ENCODE measurements around the gene CDK5RAP1.

CDK5RAP1 gene

DNA sequence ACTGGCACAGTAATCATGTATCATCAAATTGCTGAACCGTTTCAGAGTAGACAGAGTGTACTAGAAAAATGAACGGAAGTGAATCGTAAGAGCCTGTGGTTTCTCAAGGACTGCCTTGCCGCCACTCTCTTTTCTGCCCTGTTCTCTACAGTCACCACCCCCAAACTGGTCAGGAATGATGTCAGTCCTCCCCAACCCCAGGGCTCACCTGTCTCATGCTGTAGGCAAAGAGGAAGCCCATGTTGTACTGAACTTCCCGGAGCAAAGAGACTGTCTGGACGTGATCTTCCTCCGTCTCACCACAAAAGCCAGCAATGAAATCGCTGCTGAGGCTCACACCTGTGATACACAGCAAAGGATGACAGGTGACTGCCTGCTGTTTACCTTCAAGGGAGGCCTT lies 31.0 kb downstream of the CDK5RAP1 start:
- no peaks in the 10 kb centered on the region for H3K9me3 ChIP-seq
- DNase-seq, result no peak

DNA sequence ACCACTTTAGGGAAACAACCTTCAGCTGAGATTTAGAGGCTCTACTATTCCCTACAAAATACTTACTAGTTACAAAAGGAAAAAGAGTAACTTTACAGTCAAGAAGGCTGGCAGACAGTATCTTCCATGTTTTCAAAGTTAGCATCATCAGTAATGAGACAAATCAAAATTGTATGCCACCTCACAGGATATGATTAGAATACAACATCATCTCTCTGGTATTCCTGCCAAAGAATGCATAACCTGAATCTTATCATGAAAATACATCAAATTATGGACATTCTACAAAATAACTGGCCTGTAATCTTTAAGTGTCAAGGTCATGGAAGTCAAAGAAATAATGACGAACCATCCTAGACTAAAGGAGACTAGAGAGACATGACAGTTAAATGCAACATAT lies 38.4 kb downstream of the CDK5RAP1 start:
- peaks cover 64% of the 10 kb centered on the region for H3K36me3 ChIP-seq
- H3K4me1 ChIP-seq, result no peaks in the 10 kb centered on the region
- no peak for DNase-seq

More for the DNA sequence above, 31.0 kb downstream of the CDK5RAP1 start:
- H3K27me3 ChIP-seq, result no peaks in the 10 kb centered on the region
- H3K4me1 ChIP-seq, result no peaks in the 10 kb centered on the region
- no peak overlapping the region for H3K4me3 ChIP-seq (ENCODE audit: low read depth, low read length)
- H3K36me3 ChIP-seq, result peaks cover 65% of the 10 kb centered on the region
- TF ChIP-seq, protein P1, sequence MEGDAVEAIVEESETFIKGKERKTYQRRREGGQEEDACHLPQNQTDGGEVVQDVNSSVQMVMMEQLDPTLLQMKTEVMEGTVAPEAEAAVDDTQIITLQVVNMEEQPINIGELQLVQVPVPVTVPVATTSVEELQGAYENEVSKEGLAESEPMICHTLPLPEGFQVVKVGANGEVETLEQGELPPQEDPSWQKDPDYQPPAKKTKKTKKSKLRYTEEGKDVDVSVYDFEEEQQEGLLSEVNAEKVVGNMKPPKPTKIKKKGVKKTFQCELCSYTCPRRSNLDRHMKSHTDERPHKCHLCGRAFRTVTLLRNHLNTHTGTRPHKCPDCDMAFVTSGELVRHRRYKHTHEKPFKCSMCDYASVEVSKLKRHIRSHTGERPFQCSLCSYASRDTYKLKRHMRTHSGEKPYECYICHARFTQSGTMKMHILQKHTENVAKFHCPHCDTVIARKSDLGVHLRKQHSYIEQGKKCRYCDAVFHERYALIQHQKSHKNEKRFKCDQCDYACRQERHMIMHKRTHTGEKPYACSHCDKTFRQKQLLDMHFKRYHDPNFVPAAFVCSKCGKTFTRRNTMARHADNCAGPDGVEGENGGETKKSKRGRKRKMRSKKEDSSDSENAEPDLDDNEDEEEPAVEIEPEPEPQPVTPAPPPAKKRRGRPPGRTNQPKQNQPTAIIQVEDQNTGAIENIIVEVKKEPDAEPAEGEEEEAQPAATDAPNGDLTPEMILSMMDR (IDR thresholded peaks at IDR 0.05; ENCODE audit: low read depth, low read length), result no peak

DNA sequence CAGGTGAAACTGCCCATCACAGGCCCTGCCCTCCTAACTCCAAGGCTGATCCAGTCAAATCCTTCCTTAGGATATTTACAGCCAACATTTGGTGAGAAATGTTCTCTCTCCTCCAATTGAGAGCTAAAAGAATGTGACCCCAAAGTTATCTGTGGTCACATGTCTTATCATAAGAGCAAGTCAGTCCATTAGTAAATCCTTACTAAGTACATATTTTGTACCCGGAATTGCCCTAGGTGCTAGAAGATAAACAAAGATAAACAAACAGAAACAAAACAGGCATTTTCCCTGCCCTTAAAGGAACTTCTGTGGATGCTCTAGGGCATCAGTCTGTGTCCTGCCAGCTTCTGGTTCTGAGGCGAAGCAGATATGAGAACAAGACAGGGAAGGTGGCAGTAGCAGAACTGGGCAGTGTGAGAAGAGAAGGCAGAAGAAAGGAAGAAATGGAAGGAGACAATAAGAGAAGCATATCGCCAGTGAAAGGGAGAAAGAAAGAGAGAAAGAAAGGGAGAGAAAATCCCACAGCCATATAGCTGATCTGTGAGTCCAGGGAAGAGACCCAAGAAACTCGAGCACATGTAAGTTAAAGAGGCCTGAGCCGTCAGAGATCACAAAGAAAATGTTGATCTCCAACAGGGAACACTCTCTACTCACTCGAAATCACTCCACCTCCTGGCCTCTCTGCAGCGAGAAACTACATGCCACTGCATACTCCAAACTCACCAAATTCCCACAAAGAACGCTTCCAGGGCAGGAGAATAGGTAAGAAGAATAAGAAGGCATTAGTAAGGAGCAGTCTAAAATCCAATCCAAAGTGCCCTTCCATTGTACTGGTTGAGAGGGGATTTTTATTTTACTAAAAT lies 41.7 kb downstream of the CDK5RAP1 start:
- H3K4me3 ChIP-seq (ENCODE audit: low read depth, low read length), result no peak overlapping the region
- peaks cover 45% of the 10 kb centered on the region for H3K36me3 ChIP-seq
- H3K9me3 ChIP-seq, result no peaks in the 10 kb centered on the region
- no peaks in the 10 kb centered on the region for H3K27me3 ChIP-seq
- H3K4me1 ChIP-seq, result no peaks in the 10 kb centered on the region
- DNase-seq, result no peak
- TF ChIP-seq, protein P1 (IDR thresholded peaks at IDR 0.05; ENCODE audit: low read depth, low read length), result no peak

More for the DNA sequence above, 38.4 kb downstream of the CDK5RAP1 start:
- Histone ChIP-seq H3K4me3 (ENCODE audit: low read depth, low read length) (no peak overlapping the region), H3K9me3 (no peaks in the 10 kb centered on the region), H3K27me3 (no peaks in the 10 kb centered on the region)
- TF ChIP-seq, protein P1 (IDR thresholded peaks at IDR 0.05; ENCODE audit: low read depth, low read length), result no peak

DNA sequence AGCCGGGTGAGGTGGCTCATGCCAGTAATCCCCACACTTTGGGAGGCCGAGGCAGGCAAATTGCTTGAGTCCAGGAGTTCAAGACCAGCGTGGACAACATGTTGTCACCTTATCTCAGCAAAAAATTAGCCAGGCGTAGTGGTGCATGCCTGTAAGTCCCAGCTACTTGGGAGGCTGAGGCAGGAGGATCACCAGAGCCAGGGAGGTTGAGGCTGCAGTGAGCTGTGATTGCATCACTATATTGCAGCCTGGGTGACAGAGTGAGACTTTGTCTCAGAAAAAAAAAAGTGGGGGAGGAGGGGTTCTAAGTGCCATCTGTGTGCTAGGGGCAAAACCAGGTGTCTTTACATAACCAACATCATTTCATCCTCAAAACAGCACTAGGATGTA lies 48.3 kb downstream of the CDK5RAP1 start:
- H3K36me3 ChIP-seq, result peaks cover 5% of the 10 kb centered on the region
- no peak for DNase-seq

DNA sequence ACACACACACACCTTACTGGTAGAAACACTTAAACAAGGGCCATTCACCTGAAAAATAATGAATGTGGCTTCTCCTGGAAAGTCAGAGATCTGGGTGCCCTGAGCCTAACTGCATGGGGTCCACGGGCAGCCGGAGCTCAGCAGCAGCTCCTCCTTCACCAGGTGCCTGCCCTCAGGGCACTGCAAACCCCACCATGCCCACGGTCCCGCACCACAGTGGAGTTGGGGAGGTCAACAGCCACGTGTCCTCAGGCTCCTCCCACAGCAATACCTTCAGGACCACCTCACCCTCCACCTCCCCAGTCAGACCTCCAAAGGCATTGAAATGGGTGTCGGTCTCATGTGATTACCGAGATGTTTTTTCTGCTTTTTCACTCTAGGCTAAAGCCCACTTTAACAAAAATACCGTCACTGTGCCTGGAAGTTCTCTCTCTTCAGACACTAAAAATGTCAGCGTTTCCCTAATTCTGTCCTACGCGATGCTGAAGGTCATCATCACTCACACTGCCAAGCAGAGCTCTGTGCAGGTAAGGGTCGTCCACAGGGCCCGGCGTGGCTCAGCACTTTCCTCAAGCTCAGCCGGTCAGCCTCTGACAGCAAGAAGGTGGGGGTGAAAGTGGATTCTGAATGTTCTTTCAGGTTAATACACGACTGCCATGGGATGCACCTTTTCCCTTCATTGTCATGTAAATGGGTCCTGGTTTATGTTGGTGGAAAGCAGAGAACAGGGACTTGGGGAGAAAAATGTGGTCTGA lies 48.9 kb downstream of the CDK5RAP1 start:
- no peak for DNase-seq
- Histone ChIP-seq H3K4me3 (ENCODE audit: low read depth, low read length) (no peak overlapping the region), H3K36me3 (peaks cover 4% of the 10 kb centered on the region), H3K9me3 (no peaks in the 10 kb centered on the region), H3K27me3 (no peaks in the 10 kb centered on the region), H3K4me1 (no peaks in the 10 kb centered on the region)
- TF ChIP-seq, protein P1 (IDR thresholded peaks at IDR 0.05; ENCODE audit: low read depth, low read length), result no peak

More for the DNA sequence above, 48.3 kb downstream of the CDK5RAP1 start:
- Histone ChIP-seq H3K4me1 (no peaks in the 10 kb centered on the region), H3K9me3 (no peaks in the 10 kb centered on the region), H3K4me3 (ENCODE audit: low read depth, low read length) (no peak overlapping the region), H3K27me3 (no peaks in the 10 kb centered on the region)
- TF ChIP-seq, protein P1 (IDR thresholded peaks at IDR 0.05; ENCODE audit: low read depth, low read length), result no peak
